ENCODE results near the gene TRPM4.

- no peak for TF ChIP-seq CTCF (IDR thresholded peaks at IDR 0.05)
- no peak for TF ChIP-seq POLR2AphosphoS5 (IDR thresholded peaks at IDR 0.05)
Observed at GRCh38 chr19:49243726-49244125, 86.1 kb downstream of the TRPM4 start.

Data from gastroesophageal sphincter (tissue), 3 donors.